ENCODE data around the gene CEP44. TPM values are rescaled to one million over a fixed set of nuclear protein-coding genes. Genes with fewer than 3 reads are reported as not detected.

The CEP44 gene
- total and polyA plus RNA-seq, 2 experiments from 2014 or later = 7.1 to 23.6 TPM

DNA sequence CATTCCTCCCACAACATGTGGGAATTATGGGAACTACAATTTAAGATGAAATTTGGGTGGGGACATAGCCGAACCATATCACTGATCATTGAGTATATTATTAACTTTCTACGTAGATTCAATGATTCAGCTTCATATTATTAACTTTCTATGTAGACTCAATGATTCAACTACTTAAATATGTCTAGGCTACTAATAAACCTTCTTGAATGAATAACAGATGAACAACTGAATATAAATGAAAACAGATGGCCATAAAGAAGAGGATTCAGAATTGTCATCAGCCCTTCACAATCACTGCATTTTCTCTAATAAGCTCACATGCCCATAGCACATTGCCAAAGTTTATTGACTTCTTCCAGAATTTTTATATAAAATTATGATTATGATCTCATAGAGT is 57.0 kb downstream of the CEP44 start:
- Histone ChIP-seq H3K4me1 (ENCODE audit: low read depth) (peaks cover 3% of the 10 kb centered on the region), H3K36me3 (no peaks in the 10 kb centered on the region), H3K4me3 (no peak overlapping the region), H3K27me3 (no peaks in the 10 kb centered on the region), H3K27ac (no peak overlapping the region), H3K9me3 (ENCODE audit: low read depth) (no peaks in the 10 kb centered on the region)
- TF ChIP-seq, protein P1, sequence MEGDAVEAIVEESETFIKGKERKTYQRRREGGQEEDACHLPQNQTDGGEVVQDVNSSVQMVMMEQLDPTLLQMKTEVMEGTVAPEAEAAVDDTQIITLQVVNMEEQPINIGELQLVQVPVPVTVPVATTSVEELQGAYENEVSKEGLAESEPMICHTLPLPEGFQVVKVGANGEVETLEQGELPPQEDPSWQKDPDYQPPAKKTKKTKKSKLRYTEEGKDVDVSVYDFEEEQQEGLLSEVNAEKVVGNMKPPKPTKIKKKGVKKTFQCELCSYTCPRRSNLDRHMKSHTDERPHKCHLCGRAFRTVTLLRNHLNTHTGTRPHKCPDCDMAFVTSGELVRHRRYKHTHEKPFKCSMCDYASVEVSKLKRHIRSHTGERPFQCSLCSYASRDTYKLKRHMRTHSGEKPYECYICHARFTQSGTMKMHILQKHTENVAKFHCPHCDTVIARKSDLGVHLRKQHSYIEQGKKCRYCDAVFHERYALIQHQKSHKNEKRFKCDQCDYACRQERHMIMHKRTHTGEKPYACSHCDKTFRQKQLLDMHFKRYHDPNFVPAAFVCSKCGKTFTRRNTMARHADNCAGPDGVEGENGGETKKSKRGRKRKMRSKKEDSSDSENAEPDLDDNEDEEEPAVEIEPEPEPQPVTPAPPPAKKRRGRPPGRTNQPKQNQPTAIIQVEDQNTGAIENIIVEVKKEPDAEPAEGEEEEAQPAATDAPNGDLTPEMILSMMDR (IDR thresholded peaks at IDR 0.05; ENCODE audit: low read depth, low read length) = no peak
- no peak for DNase-seq (ENCODE audit: low read depth in 1 of 2, low spot score in 1 of 2)

DNA sequence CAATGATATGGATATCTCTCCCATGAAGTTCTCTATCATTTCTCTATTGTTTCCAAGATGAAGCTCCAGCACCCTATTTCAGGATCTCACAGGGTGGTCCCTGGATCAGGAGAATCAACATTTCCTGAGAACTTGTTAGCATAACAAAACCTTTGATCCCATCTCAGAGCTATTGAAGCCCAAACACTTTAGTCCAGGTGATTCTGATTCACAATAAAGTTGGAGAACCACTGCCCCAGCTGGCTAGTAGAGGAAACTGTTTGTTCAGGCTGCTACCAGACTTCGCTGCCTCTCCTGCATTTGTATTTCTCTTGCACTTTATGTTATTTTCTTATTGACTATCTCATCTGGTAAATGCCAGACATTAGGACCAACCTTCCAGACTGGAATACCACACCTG is 65.4 kb downstream of the CEP44 start:
- Histone ChIP-seq H3K36me3 (no peaks in the 10 kb centered on the region), H3K4me1 (ENCODE audit: low read depth) (no peaks in the 10 kb centered on the region), H3K4me3 (no peak overlapping the region), H3K9me3 (ENCODE audit: low read depth) (no peaks in the 10 kb centered on the region), H3K27ac (no peak overlapping the region), H3K27me3 (no peaks in the 10 kb centered on the region)
- TF ChIP-seq, protein P1 (IDR thresholded peaks at IDR 0.05; ENCODE audit: low read depth, low read length) = no peak
- no peak for DNase-seq (ENCODE audit: low read depth in 1 of 2, low spot score in 1 of 2)

DNA sequence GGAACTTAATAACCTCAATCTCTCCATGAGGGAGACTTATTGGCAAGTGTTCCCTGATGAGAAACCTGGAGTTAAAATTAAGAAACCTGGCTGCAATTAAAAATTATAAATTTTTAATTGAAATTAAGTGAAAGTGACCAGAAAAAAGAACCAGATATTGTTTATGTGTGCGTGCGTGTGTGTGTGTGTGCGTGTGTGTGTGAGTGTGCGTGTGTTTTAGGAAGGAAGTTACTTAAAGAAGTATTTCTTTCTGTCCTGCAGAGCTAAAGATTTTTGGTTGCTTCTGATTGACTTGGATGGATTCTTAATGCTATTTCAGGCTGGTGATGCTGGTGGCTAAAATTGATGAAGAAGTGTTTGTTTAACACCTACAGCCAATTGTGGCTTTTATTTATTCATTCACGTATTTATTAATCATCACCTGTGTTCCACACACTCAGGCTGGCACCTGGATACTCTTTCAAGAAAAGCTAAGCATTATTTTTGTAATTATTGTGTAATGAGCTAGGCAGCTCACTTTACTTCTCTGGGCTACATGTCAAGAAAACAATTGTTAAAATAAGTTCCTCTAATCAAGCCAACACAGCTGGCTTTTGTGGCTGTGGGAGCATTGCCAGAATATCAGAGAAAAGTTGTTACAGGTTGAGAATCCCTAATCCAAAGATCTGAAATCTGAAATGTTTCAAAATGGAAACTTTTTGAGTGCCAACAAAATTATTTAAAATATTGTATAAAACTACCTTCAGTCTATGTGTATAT is 68.5 kb downstream of the CEP44 start:
- DNase-seq (ENCODE audit: low read depth in 1 of 2, low spot score in 1 of 2) = no peak
- Histone ChIP-seq H3K27ac (no peak overlapping the region), H3K4me1 (ENCODE audit: low read depth) (no peaks in the 10 kb centered on the region), H3K27me3 (no peaks in the 10 kb centered on the region), H3K4me3 (no peak overlapping the region), H3K9me3 (ENCODE audit: low read depth) (no peaks in the 10 kb centered on the region), H3K36me3 (no peaks in the 10 kb centered on the region)
- TF ChIP-seq, protein P1 (IDR thresholded peaks at IDR 0.05; ENCODE audit: low read depth, low read length) = no peak

DNA sequence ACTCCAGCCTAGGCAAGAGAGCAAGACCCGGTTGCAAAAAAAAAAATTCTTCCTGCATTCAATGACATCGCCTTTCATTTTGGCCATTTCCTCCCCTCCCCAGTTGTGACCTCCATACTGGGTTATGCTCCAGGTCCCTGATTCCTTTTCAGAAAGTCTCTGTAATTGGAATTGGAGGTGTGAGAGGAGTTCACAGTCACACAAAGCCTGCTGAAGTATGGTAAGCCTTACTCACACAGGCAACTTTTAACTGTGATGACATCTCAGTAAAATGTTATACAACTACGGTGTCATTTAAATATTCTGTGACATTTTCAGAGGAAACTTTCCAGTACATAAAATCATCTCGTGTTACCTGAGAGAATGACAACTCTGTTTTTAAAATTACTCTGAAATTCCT is 73.6 kb downstream of the CEP44 start:
- no peaks in the 10 kb centered on the region for H3K4me1 ChIP-seq (ENCODE audit: low read depth)
- TF ChIP-seq, protein P1 (IDR thresholded peaks at IDR 0.05; ENCODE audit: low read depth, low read length) = no peak
- H3K4me3 ChIP-seq = no peak overlapping the region
- H3K27ac ChIP-seq = no peak overlapping the region
- no peaks in the 10 kb centered on the region for H3K36me3 ChIP-seq
- H3K27me3 ChIP-seq = no peaks in the 10 kb centered on the region
- no peaks in the 10 kb centered on the region for H3K9me3 ChIP-seq (ENCODE audit: low read depth)
- DNase-seq (ENCODE audit: low read depth in 1 of 2, low spot score in 1 of 2) = no peak

DNA sequence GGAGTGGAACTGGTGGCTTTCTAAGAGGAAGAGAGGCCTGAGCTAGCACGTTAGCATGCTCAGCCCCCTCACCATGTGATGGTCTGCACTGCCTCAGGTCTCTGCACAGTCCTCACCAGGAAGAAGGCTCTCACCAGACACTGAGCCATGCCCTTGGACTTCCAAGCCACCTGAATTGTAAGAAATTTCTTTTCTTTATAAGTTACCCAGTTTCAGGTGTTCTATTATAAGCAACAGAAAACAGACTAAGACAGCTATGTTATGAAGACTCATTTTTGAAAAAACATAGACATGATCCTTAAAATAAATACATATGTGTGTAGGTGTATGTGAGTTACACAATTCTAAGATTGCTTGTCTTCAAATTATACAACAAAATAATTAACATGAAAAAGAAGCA is 74.7 kb downstream of the CEP44 start:
- Histone ChIP-seq H3K36me3 (no peaks in the 10 kb centered on the region), H3K4me3 (no peak overlapping the region), H3K27me3 (no peaks in the 10 kb centered on the region), H3K9me3 (ENCODE audit: low read depth) (no peaks in the 10 kb centered on the region), H3K27ac (no peak overlapping the region), H3K4me1 (ENCODE audit: low read depth) (no peaks in the 10 kb centered on the region)
- TF ChIP-seq, protein P1 (IDR thresholded peaks at IDR 0.05; ENCODE audit: low read depth, low read length) = no peak
- no peak for DNase-seq (ENCODE audit: low read depth in 1 of 2, low spot score in 1 of 2)

Data from cardiac muscle cell (in vitro differentiated cells and primary cell).